HG03521 (cell line): ENCODE results near the gene DPP10.

Experiments used
- ATAC-seq: cut with Tn5 transposase; IDR thresholded peaks from one replicate; pipeline ENCODE4 v1.9.1; 2021; ENCODE audit warnings: mild to moderate bottlenecking, moderate library complexity; ENCODE audit not compliant: unreplicated experiment

DPP10 gene

DNA sequence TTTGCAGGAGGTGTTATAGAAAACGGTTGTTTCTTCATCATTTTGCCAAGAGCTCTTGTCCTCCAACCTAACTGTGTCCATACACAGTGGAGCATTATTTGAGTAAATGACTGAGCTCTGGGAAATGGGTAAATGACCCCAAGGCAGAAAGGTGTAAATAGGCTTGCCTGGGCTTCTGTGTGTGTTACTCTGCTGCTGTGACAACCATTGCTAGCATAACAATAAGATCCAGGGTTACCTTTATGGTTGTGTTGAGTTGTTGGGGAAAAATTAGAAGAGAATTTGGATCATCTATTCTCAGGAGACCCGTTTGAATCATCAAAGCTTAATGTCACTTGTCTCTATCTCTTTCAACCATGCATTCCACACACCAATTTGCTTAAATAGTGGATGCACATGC is 672.7 kb downstream of the DPP10 start:
- ATAC-seq = no peak

DNA sequence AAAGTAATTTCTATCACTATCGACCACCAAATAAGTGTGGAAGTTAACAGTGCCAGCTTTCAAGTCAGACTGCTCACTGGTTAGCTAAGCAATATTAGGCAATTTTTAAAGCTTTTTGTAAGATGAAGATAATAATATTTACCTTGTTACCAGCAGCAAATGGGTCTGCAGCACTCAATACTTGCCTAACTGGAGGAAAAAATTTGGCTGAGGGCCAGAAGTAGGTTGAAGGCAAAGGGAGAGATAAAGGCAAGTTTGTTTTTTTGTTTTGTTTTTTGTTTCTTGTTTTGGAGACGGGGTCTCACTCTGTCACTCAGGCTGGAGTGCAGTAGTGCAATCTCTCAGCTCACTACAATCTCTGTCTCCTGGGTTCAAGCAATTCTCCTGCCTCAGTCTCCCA is 675.9 kb downstream of the DPP10 start:
- no peak for ATAC-seq

DNA sequence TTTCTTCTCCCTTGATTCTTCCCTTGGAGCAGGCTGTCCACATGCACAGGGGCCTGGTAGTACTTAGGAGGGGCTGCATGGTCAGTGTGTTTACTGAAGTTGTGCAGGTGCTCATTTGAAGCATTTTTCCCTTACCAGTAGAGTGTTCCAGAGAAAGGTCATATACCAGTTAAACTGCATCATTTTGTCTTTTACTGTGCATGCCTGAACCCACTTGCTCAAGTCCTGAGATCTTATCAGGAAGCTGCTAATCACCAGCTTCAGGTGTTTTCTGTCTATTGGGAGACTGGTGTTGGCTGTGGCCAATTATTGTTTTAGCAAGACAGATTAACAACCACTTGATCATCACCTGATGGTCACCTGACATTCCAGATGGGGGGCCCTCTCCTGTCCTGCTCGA is 676.6 kb downstream of the DPP10 start:
- ATAC-seq = no peak

DNA sequence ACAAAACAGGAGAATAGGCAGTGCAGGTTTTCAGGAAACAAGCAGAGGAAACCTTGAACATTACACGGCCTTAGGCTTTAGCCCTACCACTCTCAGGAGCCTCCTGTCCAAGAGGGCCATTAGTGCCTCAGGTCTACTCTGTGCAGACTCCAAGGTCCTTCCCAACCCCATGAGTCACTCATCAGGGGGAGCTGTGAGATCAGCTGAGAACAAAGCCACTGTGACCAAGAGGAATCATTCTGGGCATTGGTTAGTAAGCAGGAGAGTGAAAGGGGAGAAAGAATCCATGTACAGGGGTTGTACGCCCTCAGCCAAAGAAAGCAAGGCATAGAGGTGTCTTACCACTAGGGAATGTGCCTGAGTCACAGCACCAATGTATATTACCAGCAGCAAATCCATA is 680.3 kb downstream of the DPP10 start:
- no peak for ATAC-seq

DNA sequence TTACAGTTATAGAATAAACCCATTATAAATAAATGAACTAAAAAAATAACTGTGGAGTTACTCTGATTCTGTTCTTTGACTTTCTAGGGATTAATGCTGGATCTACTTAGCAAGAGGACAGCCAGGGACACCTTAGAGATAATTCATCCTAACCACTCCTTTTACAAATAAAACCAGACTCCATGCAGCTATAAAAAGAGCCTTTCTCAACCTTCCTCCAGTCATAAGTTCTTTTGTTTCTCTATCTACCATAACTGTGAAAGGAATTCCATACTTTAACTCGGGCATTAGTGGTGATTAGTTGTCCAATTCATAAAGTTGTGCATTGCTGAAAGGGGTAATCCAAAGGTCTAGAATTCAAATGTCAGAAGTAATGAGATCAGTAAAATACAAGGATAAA is 682.4 kb downstream of the DPP10 start:
- ATAC-seq = no peak

DNA sequence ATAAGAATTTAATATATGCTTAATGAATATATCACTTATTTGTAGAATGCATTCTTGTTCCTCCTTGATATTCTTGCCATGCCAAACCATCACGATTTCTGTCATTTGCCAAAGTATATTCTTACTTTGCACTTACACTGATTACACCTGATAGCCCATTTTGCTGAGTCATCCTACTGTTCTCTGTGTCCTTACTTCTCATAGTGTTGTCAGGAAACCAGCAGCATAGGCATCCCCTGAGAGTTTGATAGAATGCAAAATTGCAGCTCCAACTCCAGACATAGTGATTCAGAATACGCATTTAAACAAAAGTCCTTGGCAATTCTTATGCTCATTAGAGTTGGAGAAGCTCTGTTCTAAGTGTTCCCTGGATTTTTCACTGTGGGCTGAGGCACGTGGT is 687.1 kb downstream of the DPP10 start:
- ATAC-seq = no peak

DNA sequence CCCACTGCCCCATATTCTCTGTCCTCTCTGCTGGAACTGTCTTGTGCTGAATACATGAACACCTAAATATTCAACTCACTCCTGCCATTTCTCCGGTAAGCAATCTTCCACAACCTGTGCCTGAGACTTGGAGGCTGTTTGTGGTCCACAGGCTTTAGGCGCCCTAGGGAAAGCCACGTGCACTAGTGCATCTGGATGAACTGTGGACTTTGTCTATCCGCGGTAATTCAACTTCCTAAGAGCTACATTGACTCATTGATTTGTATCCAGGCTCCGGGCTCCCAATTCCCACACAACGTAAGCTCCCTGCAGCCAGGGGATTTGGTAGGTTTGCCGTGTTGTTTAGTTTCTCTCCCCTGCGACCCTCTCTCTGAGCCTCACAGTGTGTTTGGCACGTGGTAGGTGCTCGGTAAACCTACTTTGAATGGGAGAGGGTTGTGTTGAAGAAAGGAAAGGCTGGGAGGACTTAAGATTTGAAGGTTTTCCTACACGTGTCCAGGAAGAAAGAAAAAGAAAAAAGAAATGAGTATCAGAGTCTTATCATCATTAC is 718.2 kb downstream of the DPP10 start:
- ATAC-seq = no peak

DNA sequence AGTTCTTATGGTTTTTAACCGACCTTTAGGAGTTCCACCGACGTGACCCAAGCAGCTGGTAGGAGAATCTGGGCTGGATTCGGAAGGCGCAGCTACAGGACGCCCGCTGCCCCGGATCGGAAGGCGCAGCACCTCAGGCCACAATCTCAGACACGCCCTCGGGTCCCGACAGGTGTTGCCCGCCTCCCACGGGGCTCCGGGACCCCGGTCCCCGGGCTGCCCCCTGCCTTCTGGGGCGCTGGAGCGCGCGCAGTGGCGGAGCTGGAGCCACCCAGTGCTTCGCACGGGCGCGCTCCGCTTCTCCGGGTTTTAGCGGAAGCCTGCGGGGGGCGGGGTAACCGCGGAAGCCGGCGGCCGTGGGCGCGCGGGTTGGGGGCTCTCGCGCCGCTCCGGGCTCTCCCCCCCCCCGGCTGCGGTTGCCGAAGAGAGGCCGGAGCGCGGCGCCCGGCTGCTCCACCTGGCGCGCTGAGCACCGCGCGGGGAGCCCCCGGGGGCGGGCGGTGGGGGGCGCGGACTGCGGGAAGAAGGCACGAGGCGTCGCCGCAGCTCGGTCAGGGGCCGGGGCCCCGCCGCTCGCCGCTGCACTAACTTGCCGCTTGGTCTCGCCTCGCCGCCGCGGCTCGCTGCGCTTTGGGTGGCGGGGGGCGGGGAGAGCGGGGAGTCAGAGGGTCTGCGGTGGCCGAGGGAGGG is 718.8 kb downstream of the DPP10 start:
- no peak for ATAC-seq

DNA sequence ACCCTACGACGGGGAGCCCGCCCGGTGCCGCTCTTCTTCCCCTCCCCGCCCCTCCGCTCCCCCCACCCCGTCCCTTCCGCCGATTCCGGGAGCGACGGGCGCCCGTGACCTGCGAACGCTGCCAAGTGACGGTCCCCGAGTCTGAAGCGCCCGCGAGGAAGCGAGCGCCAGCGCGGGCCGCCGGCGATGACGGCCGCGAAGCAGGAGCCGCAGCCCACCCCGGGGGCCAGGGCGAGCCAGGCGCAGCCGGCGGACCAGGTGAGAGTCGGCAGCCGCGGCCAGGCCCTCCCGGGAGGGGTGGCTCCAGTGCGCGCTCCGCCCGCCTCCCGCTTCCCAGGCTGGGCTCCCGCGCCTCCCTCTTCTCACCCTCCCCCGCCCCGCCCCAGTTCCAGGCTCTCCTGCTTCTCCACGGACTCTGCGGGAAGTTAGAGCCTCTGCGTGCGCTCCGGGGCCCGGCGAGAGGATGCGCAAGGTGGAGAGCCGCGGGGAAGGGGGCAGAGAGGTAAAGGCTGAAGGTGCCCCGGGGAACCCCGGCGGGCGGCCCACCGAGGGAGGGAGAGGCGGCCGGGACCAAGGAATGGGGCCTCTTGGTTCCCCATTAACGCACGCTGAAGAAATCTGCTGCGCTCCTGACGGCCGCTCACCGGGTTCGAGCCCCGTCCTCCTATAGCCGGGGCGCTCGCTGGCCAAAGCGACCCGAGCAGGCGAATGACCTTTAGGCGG is 719.5 kb downstream of the DPP10 start:
- no peak for ATAC-seq

DNA sequence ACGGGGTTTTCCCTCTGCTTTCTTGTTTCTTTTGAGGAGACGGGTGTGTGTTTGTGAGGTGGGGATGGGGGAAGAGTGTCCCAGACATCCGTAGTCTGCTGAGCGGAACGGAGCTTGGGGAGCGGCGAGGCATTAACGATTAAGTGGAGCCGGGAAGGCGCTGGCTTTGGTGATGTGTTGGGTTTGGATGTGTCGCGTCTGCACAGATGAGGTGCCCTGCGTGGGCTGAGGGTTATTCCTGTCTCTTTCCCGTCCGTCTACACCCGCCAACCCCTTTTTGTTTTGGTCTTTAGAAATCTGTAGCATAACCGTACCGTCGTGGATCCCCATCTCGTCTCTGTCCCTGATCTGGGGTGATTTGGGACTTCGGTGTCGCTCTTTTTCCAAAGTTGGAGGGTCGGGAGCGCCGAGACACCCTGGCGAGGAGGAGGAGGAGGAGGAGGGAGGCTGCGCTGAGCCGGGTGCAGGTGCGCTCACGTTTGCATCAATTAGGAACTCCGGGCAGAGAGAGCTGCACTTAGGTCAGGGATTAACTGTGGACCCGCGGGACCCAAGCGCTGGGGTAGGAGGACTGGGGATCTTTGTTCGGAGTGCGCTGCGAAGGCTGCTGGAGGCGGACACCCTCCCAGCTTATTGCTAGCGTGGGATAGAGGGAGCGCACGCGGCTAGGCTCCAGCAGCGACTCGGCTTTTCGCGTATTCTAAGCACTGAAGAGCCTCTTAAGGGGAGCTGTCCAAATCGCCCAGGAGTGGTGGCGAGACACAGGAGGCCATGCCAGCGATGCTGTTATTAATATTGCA is 720.3 kb downstream of the DPP10 start:
- no peak for ATAC-seq

DNA sequence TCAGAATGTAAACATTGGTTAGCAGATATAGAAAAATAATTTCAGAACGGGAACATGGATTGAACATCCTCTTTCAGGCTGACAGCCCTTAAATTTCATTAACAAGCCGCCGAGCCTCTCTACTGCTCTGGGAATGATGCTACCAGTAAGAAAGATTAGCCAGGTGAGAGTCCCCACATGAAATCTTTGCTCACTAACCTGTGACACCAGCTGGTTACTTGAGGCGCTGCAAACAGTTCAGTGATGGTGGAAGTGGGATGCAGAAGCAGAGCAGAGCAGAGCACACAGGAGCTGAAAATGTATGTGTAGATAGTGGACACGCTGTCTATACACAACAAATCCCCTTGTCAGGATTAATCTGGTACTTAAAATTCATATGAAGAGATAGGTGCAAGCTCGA is 721.1 kb downstream of the DPP10 start:
- no peak for ATAC-seq

DNA sequence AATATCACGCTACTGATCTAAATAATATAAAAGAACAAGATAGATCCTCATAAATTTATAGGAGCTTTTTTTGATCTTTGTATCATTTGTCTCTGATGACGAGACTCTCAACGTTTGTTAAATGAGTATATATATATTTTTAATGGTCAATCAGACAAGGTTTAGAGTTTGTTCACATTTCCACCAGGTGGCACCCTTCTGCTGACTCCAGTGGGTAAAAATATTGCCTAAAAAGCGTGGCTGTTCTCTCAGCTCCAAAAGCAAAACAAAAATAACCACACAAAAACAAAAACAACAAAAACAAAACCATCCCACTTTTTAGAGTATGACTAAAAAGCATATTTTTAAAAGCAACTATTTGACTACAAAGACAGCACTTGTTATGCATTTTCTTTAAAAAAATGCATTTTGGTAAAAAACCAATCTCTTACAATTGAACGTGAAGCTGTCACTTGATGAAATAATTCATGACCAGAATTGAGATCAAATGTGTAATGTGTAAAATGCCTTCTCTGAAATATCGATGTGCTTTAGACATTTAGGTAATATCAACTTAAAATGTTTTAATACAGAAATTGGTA is 723.2 kb downstream of the DPP10 start:
- no peak for ATAC-seq

DNA sequence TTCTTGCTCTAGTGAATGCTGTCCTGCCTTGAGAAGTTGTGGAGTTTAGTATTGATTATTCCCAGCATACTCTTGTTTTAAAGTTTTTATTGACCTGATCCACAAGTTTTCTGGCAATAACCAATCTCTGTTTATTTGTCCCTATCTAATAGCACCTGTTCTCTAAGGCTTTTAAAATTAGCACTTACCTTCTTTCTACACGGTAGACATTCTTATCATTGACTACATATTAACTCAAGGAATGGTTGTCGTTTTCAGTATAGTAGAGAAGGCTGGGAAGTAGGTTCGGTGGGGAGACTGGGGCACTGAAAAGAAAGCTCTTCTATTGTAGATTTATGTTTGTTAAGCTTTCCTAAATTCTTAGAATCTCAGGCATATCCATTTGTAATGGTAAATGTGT is 726.0 kb downstream of the DPP10 start:
- no peak for ATAC-seq

DNA sequence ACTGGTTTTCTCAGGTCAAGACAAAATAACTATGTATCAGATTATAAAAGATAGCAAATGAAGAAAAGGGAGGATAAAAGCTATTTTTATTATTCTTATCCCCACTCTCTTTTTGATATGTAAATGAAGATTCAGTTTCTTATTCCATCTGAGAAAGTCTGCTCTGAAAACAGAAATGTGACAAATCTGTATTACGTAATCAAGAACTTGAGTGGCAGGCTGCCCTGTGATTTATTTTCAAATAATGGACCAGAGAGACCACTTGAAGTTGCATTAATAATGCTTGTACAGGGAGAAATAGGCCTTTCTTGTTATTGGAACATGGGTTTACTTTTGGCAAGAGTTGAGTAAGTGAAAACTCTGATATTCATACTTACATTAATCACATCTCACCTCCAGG is 727.4 kb downstream of the DPP10 start:
- ATAC-seq = no peak

DNA sequence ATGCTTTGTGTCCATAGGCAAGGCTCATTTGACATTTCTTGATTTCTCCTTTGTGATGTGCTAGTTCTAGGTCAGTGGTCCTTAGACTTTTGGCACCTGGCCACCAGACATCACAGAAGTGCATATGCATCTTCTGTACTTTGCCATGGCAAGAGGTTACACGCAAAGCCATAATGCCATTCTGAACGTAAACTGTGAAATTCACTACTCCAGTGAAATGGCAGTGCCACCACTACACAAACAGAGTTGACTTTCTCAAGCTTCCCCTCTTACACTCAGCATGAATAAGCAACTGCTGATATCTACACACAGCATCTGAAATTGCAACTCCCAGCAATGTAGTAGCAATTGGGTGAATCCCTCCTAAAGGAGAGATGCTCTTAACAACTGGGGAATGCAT is 729.3 kb downstream of the DPP10 start:
- no peak for ATAC-seq

DNA sequence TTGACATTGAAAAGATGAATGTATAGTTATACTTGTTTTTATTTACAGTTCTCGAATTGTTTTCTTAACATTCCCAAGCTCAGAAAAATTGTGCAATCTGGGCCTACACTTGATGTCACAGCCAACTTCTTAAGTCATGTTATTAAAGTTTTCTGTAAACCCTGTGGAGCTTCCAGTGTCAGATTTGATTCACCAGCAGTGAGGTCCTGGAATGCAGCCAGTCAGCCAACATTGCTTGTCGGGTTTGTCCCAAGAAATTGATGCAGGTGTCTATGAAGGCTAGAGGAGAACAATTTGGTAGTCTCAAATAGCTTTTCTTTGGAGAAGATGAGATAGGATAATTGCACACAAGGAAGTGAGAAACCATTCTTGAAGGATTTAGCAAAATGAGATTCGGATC is 732.2 kb downstream of the DPP10 start:
- no peak for ATAC-seq

DNA sequence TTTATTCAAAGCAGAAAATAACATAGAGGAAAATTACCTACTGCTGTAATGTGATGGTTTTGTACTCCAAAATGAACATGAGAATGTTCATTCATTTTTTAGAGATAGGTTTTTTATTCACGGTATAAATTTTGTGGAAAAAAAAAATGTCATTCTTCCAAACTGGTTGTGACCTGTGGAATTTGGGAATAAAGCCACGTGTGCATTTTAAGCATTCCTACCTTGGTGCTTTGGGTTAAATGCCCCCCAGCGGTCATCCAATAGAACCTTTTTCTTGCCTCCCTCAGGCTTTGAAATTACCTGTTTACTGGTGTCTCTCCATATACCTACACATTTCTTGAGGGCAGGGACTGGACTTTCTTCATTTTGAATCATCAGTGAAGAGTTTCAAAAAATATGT is 740.7 kb downstream of the DPP10 start:
- ATAC-seq = no peak

DNA sequence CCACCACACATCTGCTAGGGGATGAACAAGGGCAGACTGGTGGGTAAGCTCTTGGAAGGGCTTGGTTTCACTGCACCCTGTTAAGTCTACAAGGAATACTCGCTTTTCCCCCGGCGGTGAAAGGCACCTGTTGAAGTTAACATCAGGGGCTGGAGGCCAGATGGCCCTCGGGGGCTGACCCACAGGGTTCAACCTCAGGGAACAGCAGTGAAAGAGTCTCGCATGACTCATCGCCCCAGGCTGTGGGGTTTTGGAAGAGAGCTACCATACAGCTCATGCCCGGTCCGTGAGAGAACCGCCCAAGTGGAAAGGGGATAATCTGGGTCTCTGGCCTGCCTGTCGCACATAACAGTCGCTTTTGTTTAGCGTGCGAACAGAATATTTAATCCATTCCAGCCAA is 748.0 kb downstream of the DPP10 start:
- ATAC-seq = no peak

DNA sequence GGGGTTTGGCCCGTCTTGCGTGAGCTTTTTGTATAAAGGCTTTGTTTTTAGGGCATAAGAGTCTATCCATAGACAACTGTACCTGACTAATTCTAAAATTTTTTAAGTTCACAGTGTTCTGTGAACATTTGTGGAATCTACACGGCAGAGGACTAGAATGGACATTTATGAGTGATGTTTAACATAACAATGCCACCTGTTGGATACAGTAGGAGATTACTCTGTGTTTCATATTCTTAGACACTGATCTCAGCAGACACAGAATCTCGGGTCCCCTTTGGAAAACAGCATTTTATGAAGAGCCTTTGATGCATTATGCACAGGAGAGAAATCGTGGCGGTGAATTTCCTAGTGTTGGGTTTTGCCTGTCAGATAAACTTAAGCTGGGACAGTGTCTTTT is 752.2 kb downstream of the DPP10 start:
- ATAC-seq = no peak

DNA sequence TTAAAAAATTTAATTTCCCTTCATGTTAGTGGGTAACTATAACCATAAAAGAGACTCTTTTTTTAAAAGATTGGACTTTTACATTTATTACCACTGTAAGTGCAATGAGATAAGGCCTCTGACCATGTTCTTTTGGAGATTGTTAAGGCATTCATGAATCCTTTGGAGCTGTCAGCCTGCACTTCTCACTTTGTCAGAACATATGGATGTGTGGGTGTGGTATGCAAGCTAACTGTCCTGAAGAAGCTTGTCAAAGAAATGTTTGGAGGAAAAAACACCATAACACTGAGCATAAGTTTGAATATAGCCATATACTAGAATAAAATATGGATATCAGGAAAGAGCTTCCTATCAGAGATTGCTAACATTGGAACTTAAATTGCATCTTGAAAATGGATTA is 754.1 kb downstream of the DPP10 start:
- no peak for ATAC-seq

DNA sequence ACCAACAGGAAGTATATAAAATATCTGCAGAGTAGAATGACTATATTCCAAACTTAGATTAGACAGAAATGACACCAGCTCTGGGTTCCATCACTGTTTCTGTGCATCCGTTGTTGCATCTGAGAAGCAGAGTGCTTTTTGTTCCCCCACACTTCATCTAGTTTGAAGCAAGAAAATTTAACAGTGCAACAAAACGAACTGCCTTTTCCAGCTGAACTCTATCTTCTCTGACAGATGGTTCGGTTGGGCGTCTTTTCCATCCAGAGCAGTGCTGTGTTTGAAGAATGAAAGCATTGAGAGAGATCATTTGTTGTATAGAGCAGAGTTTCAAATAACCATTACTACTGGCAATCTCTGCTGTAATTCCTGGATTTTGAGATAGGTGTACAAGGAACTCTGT is 757.5 kb downstream of the DPP10 start:
- ATAC-seq = no peak
